Activated naive CD8-positive, alpha-beta T cell treated with anti-CD3 and anti-CD28 coated beads, Interleukin-2, amount 50 U/mL, for 16 hours (primary cell): ENCODE results near the gene AVL9.

ENCODE experiments used
- DNase-seq: peaks from one replicate; pipeline ENCODE4 v3.0.0-alpha.2; 2020; ENCODE audit warnings: low read depth, low spot score

The AVL9 gene

DNA sequence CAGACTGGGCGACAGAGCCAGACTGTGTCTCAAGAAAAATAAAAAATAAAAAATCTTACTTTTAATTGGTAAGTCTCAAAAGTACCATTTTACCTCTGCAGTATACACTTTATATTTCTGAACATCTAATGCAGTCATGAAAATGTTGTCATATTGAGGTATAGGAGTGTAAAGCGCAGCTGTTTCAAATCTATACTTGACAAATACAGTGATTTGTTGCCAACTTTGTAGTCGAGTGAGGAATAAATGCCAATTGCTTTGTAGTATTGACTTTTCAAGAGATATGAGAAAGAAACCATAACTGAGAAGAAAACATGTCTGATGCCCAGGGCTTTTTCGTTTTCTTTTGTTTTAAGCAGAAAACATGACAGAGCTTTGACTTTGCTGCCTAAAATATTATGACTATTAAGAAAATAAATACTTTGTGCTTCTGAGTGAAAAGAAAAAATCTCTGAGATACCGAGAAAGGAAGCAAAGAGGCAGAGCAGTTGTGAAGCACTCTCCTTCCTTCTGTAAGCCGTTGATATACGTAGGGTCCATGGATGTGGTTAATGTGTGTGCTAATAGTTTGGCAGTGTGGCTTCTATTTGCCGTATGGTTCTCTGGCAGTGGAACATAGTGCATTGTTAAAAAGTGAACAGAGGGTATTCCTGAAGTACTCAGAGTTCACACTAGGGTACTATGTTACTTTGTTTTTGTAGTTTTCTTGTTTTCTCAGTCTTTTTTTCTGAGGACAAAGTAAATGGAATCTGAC is 38.2 kb downstream of the AVL9 start:
- DNase-seq, result no peak

DNA sequence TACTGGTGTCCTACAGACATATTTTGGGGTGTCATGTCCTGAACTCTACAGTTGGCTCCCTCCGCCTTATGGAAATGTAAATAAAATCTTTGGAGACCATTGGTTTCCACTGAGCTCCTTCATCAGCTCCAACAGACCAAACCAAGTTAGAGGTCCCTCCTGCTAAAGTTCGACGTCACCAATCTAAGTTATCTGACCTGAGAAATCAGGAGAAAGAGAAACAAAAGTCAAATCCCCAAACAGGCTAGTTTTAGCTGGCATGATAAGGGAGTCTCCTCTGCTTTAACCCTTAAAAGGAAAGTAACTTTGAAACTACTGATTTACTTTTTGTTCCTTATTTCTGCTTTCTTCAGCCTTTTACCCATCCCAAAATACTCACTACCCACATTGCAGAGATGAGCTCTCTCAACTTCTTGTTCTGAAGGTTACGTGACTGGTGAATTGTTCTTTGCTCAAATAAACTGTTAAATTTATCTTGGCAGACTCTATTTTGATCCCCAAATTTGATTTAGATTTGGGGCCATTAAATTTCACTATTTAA is 39.9 kb downstream of the AVL9 start:
- no peak for DNase-seq

DNA sequence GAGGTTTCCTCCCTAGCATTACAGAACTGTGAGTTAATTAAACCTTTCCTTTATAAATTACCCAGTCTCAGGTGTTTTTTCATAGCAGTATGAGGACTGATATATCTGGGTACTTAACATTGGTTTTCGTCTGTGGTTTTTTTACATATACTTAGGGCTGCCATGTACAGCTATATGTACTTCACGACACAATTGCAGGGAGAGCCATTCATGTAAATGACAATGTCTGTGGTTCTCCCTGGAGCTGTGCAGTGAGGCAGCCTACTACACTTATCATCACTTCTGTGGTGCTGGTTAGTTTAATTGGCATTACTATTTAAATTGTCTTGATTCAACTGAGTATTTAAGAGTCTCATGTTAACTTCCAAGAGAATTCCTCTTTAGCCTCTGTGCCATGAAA is 40.7 kb downstream of the AVL9 start:
- no peak for DNase-seq

DNA sequence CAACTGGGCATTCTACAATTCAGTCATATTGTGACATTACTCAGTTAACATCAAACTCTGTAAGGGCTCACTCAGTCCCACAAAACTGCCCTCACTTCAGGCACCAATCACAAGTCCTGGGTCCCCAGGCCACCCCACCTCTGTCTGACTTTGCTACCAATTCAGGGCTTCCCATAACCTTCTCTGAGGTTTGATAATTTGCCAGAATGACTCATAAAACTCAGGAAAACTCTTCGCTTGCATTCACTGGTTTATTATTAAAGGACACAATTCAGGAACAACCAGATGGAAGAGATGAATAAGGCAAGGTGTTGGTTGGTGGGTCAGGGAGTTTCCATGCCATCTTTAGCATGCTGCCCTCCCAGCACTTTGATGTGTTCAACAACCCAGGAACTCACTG is 41.3 kb downstream of the AVL9 start:
- DNase-seq, result no peak

DNA sequence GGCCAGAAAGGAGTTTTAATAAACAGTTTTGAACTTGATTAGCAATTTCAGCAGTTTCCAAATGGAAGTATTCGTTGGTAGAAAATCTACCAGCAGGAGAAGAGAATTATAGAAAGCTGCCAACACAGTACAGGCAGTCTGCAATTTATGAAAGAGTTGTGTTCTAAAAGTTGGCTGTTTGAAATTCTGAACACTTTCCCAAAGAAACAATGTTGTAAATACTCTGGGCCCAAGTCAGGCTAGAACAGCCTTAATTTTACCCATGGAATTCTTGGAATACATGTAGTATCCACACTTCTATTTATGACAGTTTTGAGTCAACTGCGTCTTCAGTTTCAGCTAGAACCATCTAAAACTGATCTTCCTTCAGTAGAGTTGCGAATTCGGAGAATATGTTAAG is 42.5 kb downstream of the AVL9 start:
- no peak for DNase-seq

DNA sequence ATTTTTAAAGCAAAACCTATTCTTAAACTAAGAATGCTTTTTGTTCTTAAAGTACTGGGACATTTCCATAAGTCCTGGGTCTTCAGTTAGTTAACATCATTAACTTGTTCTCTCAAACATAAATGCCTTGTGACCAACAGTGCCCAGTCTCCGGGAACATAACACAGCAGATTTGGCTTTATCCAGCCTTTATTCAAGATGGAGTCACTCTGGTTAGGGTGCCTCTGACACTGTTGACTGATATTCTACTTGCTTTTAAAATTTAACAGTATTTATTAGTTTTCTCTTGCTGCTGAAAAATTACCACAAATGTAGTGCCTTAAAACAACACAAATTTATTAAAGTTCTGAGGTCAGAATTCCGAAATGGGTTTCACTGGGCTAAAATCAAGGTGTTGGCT is 44.1 kb downstream of the AVL9 start:
- DNase-seq, result no peak

DNA sequence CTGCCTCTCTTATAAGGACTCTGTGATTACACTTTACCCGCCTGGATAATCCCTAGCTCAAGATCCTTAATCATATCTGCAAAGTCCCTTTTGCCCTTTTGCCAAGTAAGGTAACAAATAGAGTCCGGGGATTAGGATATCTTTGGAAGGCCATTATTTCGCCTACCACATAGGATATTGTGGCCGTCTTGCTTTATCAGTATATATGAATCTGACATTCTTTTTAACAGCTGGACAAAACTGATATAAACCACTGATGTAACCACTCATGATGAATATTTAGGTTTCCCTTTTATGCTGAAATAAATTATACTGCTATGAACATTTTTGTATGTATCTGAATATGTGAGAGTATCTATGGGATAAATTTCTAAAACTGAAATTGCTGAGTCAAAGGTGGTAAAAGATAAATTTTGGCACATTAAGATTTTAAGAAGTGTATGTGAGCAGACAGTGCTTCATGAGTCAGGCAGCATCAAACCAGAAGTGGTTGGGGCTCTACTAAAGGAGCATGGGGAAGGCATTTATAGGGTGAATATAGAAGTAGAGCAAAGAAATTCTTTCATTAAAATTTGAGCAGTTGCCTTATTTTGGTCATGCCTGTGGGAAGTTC is 44.7 kb downstream of the AVL9 start:
- DNase-seq, result no peak

DNA sequence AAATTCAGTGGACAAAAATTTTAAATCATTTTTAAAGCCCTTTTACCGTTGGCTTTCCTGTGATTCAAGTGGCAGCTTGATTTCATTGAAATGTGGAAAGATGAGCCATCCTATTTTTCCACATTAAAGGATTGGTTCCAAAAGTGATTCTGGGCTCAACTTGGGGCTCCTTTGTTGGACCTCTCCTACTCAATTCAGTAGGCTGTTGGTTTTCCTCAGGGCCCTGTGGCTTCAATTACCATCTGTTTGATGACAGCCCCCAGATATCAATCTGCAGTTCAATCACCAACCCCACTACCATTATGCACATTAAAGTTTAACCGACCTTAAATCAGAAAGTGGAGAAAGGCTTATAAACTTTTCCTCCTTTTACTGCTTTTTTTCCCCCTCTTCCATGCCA is 47.3 kb downstream of the AVL9 start:
- DNase-seq, result no peak

DNA sequence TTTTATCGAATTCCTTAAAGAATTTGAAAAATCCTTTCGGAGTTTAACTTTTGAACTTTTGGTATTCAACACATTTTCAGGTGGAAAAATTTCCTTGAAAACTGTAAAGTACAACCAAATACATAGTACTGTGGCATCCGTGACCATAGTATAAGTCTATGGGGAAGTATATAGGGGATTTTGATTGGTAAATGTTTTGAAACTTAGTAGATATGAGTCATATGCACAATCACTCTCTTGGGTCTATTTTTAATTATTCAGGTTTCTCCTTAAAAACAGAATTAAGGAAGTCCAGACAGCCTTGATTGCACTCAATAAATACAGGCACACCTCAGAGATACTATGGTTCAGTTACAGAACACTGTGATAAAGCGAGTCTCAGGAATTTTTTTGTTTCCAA is 64.2 kb downstream of the AVL9 start:
- no peak for DNase-seq

DNA sequence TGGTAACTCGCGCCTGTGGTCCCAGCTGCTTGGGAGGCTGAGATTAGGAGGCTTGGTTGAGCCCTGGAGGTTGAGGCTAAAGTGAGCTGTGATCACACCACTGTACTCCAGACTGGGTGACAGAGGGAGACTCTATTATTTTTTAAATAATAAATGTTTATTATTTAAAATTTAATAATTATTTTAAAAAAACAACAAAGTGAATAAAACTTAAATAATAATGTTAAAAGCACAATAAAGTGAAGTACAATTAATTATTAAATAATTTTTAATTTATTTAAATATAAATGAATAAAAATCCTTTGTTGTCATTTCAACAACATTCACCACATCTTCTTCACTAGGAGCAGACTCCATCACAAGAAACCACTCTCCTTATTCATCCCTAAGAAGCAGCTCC is 64.8 kb downstream of the AVL9 start:
- no peak for DNase-seq

DNA sequence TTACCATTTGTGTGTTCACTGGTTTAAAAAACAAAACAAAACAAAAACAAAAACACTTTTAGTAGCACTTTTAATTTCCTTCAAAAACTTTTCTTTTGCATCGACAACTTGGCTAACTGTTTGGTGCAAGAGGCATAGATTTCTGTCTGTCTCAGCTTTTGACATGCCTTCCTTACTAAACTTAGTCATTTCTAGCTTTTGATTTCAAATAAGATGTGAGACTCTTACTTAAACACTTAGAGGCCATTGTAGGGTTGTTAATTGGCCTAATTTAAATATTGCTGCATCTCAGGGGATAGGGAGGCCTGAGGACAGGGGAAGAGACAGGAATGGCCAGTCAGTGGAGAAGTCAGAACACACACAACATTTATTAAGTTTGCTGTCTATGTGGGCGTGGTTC is 66.3 kb downstream of the AVL9 start:
- DNase-seq, result no peak

DNA sequence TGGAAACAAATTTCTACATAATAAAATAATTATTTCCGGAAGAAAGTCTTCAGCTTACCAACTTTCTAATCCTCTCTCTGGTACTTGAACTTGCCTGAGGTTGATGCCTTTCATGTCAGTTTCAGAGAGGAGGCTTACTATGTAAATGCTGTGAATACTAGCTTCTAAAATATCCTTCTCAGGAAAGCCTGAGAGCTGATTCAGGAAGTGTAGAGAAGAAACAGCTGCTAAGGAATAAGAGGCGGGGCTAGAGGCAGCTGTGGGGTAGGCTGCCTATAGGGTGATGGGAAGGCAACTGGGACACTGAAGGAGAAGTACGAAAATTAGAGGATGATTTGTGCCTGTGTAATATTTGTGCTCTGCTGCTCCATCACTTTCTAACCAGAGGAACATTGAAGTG is 69.3 kb downstream of the AVL9 start:
- DNase-seq, result no peak

DNA sequence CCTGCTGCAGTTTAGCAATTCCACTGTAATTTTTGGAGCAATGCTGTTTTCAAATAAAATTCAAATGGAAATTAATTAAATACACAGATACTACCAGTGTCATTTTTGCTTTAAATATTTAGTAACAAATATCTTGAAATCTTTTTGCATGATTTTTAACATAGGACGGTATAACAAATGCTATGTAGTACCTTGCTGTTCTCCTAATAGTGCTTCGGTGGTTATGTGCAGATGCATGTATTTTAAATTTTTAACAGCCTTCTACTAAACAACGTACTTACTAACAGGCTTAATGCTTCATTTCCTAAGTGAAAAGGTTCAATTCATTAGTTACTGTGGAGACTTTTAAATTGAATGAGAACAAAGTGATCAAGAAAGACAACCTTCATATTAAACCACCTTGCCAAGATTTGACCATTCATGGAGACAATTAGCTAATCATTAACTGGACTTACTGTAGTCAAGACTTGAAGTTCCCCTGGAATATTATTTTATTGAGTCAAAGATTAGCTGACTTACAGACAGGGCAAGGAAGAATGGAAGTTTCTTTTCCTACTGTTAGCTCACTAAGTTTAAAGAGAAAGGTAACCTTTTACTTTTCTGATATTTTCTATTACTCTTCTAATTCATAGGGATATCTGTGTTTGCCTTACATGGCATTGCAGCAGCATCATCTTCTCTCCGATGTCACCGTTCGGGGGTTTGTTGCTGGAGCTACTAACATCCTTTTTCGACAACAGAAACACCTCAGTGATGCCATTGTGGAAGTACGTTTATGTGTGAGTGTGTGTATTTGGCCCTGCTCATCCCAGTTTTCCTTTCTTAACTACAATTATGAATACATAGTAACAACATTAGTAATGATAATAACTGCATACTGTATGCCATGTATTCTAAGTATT is 74.3 kb downstream of the AVL9 start:
- DNase-seq, result no peak

DNA sequence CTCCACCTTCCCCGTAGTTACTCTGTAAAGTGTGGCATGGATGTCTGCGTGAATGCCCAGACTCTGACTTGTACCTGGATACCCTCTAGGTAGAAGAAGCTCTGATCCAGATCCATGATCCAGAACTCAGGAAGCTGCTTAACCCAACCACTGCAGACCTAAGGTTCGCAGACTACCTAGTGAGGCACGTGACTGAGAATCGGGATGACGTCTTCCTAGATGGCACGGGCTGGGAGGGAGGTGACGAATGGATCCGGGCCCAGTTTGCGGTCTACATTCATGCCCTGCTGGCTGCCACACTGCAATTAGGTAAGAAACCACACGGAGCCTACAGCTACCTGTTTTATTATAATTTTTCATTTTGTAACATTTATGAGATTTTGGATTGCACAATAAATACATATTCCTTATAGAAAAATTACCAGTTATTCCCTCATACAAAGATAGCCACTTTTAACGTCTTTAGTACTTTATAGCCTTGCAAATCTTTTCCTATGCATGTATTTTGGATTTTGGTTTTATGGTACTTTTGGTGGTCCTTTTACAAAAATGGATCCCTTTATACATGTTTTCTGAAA is 77.9 kb downstream of the AVL9 start:
- DNase-seq, result no peak

DNA sequence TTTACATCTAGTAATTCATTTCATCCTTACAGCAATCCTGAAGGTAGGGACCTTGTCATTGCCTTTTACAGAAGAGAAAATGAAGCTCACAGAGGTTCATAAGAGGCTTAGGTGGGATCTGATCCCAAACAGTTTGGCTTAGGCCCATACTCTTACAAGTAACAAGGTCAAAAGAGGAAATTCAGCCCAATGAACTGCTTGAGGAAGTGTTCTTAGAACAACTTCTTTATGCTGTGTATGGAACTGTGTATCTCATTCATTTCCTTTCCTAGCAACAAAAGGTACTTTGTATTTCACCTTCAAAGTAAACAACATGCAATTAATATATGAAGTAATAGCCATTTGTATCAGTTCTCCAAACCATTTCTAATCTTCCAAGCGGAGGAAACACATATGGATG is 79.3 kb downstream of the AVL9 start:
- DNase-seq, result no peak

DNA sequence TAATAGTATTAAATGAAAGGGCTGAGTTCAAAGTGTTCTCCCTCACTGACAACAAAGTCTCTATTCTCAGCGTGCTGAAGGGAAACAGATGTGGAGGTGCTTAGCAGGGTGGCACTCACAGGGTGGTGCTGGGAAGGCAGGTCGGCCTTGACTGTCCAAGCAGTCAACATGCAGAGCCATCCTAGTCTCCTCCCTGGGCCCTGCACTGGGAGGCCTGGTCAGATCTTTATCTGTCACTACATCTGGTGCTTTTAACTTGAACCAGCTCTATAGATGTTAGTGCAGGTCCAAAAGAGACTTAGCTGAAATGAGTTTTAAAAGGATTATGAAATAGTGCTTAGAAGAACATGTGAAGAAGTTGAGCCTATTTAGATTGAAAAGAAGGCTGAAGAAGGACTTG is 82.1 kb downstream of the AVL9 start:
- no peak for DNase-seq

DNA sequence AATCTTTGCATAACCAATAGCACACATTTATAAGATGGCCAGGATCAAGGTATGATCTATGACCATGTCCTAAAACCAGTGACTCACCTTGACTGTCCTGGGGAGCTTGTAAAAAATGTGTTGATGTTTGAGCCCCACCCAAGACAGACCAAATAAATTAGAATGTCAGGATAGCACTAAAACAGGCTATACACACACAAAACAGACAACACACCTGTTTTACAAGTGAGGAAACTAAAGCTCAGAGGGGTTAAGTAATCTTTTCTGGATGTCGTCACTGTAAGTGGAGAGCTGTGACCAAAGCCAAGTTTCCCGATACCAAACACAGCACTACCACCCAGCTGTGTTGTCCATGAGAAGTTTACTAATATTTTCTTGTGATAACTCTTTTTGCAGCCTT is 84.5 kb downstream of the AVL9 start:
- no peak for DNase-seq

DNA sequence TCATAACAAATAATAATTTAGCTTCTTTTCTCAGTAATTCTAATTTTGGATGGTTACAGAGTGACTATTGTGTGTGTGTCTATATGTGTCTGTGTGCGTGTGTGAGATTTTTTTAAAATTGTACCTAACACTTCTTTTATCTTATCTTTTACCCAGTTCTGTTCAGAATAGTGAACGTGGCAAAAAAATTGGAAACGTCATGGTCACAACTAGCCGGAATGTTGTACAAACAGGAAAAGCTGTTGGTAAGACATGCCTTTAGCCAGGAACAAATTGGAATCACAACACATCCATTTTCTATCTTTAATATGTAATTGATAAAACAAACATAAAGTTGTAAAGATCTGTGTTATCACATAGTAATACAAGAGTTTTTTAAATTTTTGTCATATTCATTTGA is 85.4 kb downstream of the AVL9 start:
- DNase-seq, result no peak

DNA sequence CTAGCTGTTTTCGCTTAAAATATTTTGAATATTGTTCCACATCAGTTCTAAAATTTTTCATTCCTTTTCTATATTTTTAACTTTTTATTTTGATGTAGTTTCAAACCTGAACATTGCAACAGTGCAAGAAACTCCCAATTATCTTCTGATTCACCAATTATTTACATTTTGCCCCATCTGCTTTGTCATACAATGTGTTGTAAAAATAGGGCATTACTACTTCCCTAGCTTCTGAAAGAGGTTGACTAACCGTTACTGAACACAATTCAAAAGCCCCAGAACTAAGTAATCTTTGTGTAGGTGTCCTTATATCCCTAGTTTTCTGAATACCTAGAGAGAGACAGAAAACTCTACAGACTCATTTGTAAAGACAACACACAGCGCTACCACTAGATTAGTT is 86.7 kb downstream of the AVL9 start:
- DNase-seq, result no peak

DNA sequence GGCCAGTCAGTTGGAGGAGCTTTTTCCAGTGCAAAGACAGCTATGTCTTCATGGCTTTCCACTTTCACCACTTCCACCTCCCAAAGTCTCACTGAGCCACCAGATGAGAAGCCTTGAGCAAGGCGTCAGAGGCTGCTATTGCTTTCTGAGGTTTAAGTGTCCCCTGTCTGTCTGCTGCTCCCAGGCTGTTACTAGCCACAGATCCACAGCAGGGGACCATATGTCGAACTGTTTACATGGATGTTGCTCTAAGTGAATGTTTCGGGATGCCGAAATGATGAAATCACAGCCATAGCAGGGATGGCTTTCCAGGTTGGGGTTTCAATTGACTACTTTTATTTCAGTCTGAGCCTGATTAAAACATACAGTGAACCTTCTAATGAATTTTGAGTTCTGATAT is 88.5 kb downstream of the AVL9 start:
- no peak for DNase-seq

DNA sequence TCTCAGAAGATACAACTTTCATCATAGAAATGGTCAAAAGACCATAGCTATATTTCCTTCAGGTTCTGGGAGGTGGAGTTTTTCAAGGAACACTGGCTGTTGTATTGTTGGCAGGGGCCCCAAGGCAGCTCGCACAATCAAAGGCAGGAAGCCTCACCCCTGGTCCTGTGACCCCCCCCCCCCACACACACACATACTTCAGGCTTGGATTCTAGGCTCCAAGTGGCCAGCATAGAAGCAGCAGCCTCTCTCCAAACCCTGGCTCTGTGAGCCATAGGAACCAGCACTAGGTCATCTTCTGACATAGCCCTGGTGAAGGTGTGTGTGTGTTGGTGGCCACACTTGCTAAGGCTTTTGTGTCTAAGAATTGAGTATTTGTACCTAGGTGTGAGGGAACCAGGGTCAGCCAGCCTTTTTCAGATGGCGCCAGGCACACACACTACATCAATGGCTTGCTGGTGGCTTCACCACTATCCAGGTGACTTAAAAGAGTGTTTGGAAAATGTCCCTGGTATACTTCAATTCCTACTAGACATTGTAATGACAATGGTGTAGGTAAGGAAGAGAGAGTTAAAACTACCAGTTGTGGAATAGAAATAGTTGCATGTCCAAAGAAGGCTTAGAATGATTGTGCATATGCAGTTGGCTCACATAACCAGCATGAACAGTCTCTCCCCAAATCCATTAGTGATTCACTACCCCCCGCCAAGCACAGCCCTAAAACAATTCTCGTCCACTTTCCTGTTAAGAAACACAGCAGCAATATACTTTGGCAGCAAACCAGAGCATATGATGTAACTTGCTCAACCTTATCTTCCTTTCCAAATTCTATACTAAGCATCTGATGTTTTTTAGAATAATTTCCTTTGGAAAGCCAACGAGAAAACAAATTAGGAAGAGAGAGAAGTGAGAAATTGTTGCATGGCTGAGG is 91.3 kb downstream of the AVL9 start:
- no peak for DNase-seq
